HG03442 (cell line): ENCODE measurements around the gene EPAS1.

Experiments used
- ATAC-seq: cut with Tn5 transposase; IDR thresholded peaks from one replicate; pipeline ENCODE4 v1.9.1; 2021; ENCODE audit warnings: mild to moderate bottlenecking, moderate library complexity; ENCODE audit not compliant: unreplicated experiment

The EPAS1 gene

DNA sequence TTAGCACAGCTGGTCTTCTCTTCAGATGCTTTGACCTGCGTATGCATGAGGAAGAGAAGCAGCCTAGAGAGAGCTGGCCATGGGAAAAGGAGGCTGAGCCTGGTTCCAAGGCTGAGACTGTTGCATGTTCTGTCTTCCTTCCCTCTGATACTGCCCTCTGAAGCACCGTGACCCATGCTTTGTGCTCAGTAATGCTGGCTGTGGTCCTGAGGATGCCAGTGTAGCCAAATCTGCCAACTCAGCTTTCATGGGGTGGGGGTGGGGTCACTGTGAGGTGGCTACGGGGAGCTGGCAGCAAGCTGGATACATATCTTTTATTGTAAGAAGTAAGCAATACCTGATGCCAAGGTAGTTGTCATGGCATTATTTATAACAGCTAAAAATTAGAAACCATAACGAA lies 41.5 kb downstream of the EPAS1 start:
- no peak for ATAC-seq

DNA sequence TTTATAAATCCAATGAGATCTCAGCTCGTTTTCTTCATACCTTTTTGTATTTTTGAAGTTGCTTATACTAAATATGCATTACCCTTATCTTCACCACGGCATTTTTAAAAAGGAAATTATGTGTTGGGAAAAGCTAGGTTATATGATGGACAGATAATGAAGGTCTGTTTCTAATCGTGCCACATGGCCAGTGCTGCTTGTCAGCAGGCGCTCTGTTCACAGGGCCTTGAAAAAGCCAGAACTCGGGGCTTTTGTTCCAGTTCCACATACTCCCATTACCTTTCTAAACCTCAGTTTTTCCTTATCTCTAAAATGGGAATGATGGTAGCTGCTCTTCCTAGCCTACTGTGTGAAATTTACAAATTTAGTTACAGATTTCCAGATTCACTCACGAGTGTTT lies 42.0 kb downstream of the EPAS1 start:
- ATAC-seq: no peak

DNA sequence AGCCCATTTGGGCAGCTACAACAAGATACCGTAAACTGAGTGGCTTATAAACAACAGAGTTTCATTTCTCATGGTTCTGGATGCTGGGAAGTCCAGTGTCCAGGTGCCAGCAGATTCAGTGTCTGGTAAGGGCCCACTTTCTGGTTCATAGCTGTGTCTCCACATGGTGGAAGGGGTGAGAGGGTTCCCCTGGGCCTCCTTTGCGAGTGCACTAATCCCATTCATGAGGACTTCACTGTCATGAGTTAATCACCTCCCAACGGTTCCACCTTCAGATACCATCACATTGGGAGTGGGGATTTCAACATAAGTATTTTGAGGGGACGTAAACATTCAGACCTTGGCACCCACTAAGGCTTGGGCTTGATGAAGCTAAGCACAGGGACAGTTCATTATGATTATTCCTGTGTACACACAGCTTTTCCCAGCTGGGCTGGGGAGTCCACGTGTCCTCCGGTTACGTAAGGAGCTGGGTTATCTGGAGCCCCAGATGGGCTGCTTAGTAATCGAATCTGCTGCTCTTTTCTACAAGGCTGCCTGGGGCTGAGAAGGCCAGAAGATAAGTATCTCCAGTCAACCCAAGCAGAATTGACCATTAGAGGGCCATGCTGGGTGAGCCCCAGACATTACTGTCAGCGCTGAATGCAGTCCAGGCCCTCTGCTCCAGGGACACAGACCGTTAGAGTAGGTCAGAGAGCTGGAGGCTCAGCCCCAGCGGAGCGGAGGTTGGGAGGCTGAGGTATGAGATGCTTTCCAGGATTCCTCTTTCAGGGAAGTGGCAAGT lies 42.7 kb downstream of the EPAS1 start:
- ATAC-seq: no peak

DNA sequence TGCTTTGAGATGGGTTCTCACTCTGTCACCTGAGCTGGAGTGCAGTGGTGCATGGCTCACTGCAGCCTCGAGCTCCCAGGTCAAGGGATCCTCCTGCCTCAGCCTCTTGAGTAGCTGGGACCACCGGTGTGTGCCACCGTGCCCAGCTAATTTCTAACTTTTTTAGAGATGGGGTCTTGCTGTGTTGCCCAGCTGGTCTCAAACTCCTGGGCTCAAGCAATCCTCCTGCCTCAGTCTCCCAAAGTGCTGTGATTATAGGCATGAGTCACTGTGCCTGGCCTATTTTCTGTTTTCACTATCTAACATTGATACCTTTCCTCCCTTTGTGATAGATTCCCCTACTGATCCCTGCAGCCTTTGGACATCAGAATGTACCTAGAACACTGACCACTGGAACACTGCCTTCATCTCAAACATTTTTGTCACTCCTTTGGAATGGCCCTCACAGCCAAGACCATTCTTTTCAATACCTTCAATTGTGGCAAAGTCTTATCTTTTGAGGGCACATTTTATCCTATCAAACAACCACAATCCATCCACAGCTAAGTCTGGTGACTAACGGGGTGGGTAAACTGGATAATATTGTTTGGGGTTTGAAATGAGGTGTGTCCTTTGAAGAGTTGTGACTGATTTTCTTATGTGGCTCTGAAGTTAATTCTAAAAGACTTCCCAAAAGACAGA lies 43.7 kb downstream of the EPAS1 start:
- ATAC-seq: no peak

DNA sequence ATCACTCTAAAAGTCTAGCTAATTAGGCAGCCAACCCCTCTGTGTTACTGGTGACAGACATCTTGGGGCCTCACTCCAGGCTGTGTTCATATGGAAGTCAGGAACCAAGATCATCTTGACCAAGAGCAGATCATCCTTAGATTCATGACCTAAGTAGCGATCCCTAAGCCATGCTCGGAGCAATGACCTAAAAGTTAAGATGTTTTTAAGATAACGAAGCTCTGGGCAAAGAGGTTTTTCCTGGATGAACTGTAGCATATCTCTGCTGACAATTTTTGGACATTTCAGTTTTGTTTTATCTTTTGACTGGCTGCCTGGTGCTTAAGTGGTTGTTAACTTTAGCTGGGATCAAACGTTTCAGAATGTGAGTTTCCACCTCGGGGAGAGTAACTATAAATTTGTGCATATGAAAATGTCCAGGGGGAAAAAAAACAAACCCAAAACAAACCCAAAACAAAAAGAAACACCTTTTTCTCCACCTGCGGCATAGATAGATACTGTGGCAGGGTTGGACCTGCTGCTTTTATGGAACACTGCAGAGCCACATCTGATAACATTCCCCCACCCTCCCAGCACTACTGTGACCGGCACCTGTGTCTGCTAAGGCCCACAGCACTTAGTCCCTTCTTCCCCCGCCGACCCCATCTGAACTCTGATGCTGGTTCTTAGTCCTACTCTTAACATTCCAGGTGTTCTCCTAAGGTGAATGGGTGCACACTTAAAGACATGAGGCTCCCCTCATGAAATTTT lies 45.5 kb downstream of the EPAS1 start:
- no peak for ATAC-seq

DNA sequence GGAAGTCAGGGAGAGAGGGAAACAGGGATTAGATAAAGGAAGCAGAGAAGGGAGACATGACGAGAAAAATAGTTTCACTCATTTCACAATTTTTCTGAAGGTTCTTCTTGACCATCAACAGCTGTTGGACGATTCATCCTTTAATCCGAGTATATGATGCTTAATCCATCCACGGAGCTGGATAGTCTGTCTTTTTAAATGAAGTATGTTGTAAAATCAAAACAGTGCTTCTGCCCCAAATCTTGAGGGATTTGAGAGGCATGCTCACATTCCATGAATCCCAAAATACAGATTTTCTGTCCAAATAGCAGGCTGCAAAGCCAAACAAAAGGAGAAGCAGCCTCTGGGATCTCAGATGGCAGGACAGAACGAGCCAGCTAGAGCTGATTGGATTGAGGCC lies 47.5 kb downstream of the EPAS1 start:
- no peak for ATAC-seq

DNA sequence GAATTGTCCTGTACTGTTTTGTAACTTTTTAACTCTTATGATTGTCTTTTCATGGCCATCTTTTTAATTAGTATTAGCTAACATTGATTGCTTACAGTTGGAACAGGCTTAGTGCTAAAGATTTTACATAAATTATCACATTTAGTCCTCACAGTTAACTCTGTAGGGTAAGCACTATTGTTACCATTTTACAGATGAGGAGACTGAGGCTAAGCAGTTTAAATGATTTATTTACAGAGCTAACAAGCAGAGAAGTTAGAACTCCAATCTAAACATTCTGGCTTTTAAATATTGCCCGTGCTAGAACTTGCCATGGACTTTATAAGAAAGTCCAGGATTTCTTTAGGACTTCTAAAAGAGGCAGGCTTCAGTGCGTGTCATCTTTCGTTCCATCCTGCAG lies 48.6 kb downstream of the EPAS1 start:
- no peak for ATAC-seq

DNA sequence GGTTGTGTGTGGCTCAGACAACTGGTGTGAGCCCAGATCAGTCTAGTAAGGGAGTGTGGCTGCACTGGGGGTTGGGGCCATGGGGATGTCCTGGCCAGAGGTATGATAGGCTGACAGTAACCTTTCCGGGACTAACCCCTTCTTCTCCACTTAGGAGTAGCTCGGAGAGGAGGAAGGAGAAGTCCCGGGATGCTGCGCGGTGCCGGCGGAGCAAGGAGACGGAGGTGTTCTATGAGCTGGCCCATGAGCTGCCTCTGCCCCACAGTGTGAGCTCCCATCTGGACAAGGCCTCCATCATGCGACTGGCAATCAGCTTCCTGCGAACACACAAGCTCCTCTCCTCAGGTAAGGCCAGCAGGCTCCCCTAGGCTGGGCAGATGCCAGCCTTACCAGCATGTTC lies 49.5 kb downstream of the EPAS1 start:
- ATAC-seq: no peak

DNA sequence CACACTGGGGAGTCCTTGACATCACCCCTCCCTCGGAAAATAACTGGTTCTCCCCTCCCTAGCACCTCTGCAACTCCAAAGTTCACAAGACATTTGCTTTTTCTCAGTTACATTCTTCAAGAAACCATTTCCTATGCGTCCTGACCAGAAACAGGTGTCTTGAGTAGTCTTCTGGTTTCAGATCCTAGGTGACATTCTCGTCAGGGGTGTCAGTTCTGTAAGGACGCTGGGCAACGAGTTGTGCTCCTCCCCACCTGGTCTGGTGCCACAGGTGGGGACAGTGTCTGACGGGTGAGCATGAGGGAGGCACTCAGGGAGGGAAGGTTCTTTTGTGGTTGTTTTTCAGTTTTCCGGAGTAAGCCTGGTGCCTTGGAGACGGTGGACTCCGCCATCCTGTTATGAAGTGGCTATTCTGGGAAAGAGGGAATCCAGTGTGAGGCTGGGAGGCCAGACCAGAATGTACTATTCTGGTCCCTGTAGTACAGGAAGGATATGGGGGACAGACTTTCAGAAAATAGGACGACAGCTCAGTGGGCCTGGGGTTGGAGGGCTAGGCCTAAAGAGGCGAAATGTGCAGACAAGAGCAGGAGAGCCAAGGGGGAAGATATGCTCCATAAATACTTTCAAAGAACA lies 50.6 kb downstream of the EPAS1 start:
- ATAC-seq: no peak

DNA sequence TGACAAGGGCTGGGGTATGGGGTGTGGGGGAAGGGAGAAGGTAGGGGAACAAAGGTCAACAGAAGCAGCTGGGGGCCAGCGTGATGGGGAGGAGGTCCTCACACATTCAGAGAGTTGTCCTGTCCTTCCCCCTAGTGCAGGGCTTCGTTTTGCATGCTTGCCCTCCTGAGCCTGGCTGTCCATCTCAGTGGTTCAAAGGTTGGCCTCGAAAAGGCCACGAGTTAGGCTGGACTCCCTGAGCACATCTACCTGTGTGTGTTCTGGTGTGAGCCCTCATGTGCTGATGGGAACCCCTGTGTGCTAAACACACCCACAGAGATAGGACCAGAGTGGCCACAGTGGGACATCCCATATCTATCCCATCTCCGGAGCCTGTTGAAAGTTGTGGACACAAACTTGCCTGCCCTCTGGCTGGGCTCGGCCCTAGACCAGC lies 51.9 kb downstream of the EPAS1 start:
- no peak for ATAC-seq

DNA sequence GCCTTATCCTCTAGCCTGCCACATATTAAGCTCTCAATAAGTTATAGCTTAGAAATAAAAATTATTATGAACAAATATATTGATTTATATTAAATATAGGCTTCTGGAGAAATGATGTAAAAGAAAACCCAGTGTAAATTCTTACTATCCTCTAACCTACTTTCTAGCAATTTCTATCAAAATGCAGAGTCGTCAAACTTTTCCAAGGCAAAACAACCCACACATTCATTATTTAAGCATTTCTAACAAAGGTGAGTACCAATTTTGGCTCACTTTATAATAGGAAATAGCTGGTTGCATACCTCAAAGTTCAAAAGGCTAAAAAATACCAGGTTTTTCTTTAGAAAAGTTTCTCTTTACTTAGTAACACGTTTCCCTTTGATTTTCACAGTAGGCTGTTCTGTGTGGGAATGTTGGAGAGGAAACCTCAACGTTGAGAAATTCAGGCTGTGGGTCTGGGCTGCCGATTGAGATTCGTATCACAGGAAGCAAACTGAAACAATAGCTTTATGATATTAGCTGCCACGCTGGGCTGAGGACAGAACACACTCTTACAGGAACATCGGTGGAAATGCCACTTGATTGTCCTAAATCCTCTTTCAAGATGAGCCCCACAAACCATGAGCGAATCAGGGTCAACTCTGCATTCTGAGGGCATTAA lies 53.0 kb downstream of the EPAS1 start:
- ATAC-seq: no peak

DNA sequence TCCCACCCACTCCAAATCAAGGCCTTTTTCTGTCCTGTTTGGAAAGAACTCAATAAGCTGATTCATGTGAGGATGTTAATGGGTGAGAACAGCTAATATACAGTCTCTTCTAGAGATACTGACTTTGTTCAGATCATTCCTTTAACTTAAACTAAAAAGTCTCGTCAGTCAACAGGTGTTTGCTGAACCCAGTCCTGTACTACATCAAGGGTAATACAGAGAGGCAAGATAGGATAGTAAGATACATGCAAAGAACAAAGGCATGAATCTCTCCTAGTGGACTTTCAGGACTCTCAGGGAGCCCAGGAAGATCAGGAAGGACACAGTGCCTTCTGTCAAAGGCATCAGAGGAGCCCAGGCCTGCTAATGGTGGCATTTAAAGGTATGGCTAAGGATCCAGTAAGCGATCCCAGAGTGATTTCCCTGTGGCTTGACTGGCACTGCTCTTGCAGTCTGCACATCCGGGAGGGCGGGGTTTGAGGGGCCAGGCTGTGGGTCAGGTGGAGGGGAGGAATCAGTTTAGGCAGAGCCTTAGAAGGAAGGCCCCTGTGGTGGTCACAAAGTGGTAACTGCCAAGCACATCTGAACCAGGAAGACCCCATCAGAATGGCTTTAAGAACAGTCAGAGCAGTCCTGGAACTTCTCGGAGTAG lies 54.0 kb downstream of the EPAS1 start:
- ATAC-seq: no peak

DNA sequence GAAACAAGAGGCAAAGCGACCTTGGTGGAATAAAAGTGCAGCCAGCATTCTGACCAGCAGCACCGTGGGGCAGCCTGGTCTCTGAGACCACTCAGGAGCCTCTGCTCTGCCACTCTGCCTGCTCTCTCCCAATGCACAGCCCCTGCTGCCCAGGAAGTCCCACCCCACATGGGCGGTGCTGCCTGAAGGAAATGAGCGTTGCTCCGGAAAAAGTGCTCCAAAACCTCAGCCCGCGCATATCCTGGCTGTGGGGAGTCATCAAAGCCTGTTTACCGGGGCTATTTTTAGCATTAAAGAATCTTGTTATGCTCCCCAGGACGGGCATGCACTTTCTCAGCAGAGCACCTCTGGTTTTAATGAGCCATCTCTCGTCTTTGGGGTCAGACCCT lies 54.5 kb downstream of the EPAS1 start:
- no peak for ATAC-seq

DNA sequence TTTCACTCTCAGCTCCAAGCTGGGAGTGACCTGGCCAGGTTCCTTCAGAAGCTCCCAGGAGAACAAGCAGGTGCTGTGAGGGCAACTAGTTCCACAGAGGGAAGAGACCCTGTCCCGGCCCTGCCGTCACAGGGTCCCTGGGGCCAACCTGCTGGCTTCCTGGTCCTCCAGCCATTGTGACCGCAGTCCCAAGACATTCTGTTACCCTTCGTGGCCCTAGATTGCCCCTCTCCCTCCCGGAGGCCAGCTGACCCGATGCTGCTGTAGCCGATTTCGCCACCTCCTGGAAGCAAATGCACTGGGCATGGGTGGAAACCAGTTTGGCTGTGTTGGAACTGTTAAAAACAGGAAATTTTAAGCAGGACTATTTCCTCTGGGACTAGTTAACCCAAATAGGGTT lies 55.4 kb downstream of the EPAS1 start:
- ATAC-seq: no peak

DNA sequence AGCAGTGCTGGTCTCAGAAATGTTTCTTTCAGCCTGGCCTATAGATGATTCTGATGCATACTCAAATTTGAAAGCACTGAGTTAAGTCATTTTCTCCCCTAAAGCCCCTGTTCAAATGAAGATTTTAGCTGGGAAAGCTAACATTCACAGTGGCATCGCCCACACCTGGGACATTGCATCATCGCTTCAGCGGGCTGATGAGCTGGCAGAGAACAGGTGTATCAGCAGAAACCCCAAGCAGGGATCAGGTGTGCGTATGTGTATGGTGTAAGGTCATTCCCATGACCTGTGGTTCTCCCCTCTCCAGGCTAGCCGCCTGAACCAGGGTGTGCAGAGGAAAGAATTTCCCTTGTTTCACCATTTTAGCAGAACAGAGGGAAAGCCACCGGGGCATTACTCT lies 56.3 kb downstream of the EPAS1 start:
- ATAC-seq: no peak

DNA sequence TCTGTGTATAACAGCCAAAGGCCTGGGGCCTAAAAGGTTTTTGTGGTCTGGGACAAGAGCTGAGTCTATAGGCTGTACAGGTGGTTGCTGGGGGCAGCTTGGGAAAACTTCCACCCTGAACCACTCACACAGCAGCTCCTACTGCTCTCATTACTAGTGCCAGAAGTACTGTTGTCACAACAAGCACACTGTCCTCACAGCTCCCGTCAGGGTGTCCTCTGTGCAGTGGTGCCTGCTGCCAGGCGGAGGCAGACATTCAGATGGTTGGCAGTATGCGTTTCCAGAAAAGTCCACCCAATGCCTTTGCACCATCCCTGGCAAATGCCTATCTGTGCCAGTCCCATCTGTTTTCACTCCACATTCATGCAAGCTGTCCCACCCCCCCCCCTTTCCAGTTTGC lies 58.5 kb downstream of the EPAS1 start:
- no peak for ATAC-seq

DNA sequence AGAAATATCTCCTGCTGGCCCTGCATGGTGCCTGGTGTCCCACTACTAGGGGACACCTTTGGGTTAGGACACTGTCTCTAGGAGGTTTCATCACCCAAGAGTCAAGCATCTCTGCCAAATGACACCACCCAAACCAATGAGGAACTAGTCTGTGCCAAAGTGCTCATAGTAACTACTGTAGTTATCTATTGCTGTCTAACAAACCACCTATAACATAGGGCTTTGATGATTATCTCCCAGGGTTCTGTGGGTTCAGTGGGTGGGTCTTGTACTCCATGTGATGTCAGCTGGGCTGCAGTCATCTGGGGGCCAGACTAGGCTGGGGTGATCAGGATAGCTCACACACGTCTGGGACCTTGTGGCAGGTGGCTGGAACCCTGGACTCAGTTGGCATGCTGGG lies 59.8 kb downstream of the EPAS1 start:
- ATAC-seq: no peak

DNA sequence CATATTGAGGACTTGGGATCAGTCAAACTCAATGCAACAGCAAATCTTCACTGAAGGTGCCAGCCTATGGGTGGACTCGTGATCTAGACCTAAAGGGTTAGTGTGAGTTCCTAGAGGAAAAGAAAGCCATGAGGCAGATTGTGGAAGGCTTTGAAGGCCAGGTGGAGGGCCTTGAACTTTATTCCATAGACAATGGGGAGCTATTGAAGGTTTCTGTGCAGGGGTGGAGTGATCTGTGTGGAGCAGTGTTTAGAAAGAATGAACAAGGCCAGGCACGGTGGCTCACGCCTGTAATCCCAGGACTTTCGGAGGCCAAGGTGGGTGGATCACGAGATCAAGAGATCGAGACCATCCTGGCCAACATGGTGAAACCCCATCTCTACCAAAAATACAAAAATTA lies 61.5 kb downstream of the EPAS1 start:
- no peak for ATAC-seq

DNA sequence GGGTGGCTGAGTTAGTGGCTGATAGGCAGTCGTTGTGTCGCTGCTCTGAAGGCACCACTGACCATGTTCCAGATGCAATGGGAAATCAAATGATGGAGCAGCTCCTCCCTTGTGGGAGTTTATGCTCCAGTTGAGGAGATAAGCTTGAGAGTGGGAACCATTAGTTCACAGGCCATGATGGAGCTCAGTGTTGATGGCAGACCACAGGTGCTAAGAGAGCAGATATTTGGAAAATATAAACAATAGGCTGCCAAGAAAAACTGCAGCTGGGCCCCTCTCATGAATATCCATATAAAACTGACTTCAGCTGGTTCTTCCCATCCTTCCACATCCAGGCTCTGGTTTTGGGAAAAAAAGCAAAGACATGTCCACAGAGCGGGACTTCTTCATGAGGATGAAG lies 63.1 kb downstream of the EPAS1 start:
- ATAC-seq: no peak

DNA sequence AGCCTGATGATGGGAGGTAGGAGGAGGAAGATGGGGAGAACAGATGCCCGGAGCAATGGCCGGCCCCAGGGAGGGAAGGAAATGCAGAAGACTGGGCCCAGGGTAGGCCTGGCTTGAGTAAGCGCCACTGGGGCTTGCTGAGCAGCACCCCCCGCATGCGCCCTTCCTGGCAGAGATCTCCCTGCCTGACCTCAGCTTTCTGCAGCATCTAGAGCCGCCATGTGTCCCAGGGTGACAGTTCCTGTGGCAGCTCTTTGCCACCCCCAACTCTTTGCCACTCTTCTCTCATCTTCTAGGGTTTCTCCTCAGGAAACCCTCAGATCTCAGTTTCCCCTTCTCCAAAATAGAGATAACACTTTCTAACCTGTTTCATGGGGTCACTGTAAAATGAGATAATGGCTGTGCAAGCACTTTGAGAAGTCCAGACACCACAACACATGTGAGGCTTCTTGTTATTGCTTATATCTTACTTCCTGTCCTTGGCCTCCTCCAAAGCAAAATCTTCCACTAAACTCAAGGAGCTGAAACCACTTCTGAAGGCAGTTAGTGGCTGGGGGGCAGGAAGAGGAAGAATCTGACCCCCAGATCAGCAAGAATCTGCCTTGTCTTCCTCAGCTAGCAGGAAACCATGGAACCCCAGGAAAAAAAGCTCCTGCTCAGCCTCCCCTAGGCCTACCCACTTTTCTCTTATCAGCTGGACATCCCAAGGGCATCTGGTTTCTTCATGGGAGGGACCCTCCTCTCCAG lies 64.9 kb downstream of the EPAS1 start:
- ATAC-seq: no peak
